SU-DHL-6 (cell line): ENCODE results near the gene ZP1.

Experiments
- H2AFZ ChIP-seq: fragments of 200-600 bp; sonication (generic); 2 replicates; pipeline ENCODE4 v1.6.1; 2014; ENCODE audit warnings: low read depth, mild to moderate bottlenecking, moderate library complexity, mixed read lengths, antibody characterized with exemption, low read length; ENCODE audit not compliant: severe bottlenecking
- H3F3A ChIP-seq: fragments of 200-600 bp; shearing (Covaris generic); 2 replicates; pipeline ENCODE4 v1.6.0; 2016; ENCODE audit warnings: antibody characterized with exemption, mild to moderate bottlenecking; ENCODE audit not compliant: insufficient read depth
- H3K27ac ChIP-seq: fragments of 200-600 bp; sonication (generic); 2 replicates; pipeline ENCODE4 v1.5.1; 2016; ENCODE audit warnings: low read depth, mild to moderate bottlenecking, low read length, moderate library complexity, mixed read lengths
- H3K27me3 ChIP-seq: fragments of 200-600 bp; sonication (generic), shearing (Covaris generic); 2 replicates; pipeline ENCODE4 v1.6.0; 2014; ENCODE audit warnings: mild to moderate bottlenecking, low read length
- H3K36me3 ChIP-seq: fragments of 200-600 bp; sonication (generic); 2 replicates; pipeline ENCODE4 v1.6.1; 2014; ENCODE audit warnings: mild to moderate bottlenecking, low read length, mixed read lengths
- H3K4me2 ChIP-seq: fragments of 300-600, 200-600 bp; shearing (Covaris generic), sonication (generic); 2 replicates; pipeline ENCODE4 v1.6.0; 2014; ENCODE audit warnings: low read length, low read depth, mild to moderate bottlenecking; ENCODE audit not compliant: poor library complexity, severe bottlenecking
- H3K4me3 ChIP-seq: fragments of 200-600 bp; sonication (generic); 2 replicates; pipeline ENCODE4 v1.5.1; 2014; ENCODE audit warnings: antibody characterized with exemption, low read length, mild to moderate bottlenecking, mixed read lengths; ENCODE audit not compliant: insufficient read depth, poor library complexity, severe bottlenecking
- H3K79me2 ChIP-seq: fragments of 200-600 bp; sonication (generic); 2 replicates; pipeline ENCODE4 v1.6.1; 2014; ENCODE audit warnings: mild to moderate bottlenecking, low read length, moderate library complexity; ENCODE audit not compliant: insufficient read depth
- H3K9ac ChIP-seq: fragments of 200-600 bp; sonication (generic); 2 replicates; pipeline ENCODE4 v1.7.0; 2014; ENCODE audit warnings: mild to moderate bottlenecking, low read length
- H3K9me2 ChIP-seq: fragments of 200-600 bp; sonication (generic); replicated peaks from 2 replicates; pipeline ENCODE4 v1.6.1; 2014; ENCODE audit warnings: low read length; ENCODE audit not compliant: insufficient read depth
- H3K9me3 ChIP-seq: fragments of 200-600 bp; sonication (generic); 2 replicates; pipeline ENCODE4 v1.6.1; 2014; ENCODE audit warnings: low read length, mixed read lengths; ENCODE audit not compliant: insufficient read depth
- H4K20me1 ChIP-seq: fragments of 200-600 bp; sonication (generic); 2 replicates; pipeline ENCODE4 v1.6.1; 2014; ENCODE audit warnings: low read depth, mild to moderate bottlenecking, antibody characterized with exemption, low read length, moderate library complexity, mixed read lengths
- EZH2phosphoT487 ChIP-seq: fragments of 200-600 bp; sonication (generic), shearing (Covaris generic); conservative IDR thresholded peaks from 2 replicates; pipeline ENCODE4 v1.6.1; 2018; ENCODE audit warnings: mild to moderate bottlenecking, antibody characterized with exemption, low read length, moderate library complexity, mixed read lengths
- TF ChIP-seq, protein P1 (sequence below): fragments of 200-600 bp; sonication (generic); IDR thresholded peaks from one replicate; pipeline ENCODE4 v1.5.1; 2017; ENCODE audit warnings: antibody characterized with exemption, mild to moderate bottlenecking, low read length, moderate library complexity; ENCODE audit not compliant: insufficient read depth, poor library complexity, severe bottlenecking

Gene ZP1

DNA sequence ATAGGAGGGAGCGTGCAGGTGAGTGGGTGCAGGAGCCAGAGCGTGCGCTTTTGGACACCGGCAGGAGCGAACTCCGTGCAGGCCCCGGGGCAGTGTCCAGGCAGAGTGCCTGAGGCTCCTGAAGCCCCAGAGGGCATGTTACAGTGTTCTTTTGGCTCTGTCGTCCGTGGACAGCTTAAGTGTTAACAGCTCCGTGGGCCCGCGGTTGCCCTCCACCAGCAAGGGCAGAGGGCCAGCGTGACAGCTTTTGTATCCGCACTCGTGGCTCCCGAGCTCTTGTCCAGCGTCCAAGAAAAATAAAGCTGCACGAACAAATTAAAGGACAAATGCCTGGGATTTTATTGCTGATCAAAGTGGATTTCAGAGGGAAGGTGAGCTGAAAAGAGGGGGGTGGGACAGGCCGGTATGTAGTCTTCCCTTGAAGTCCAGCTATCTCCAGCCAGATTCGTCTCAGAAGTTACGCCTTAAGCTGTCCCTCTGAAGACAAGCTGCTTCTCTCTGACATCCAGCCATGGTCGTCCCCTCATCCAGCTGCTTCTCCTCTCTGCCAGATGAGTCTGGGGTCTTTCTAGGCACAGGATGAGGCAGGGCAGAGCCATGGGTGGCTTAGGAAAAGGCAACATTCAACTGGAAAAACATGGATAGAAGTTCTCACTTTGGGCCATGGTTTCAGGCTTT lies 45.6 kb downstream of the ZP1 start:
- Histone ChIP-seq H3K27ac (peak overlapping the region; percentile 69), H3K9me2 (no peaks in the 10 kb centered on the region)

DNA sequence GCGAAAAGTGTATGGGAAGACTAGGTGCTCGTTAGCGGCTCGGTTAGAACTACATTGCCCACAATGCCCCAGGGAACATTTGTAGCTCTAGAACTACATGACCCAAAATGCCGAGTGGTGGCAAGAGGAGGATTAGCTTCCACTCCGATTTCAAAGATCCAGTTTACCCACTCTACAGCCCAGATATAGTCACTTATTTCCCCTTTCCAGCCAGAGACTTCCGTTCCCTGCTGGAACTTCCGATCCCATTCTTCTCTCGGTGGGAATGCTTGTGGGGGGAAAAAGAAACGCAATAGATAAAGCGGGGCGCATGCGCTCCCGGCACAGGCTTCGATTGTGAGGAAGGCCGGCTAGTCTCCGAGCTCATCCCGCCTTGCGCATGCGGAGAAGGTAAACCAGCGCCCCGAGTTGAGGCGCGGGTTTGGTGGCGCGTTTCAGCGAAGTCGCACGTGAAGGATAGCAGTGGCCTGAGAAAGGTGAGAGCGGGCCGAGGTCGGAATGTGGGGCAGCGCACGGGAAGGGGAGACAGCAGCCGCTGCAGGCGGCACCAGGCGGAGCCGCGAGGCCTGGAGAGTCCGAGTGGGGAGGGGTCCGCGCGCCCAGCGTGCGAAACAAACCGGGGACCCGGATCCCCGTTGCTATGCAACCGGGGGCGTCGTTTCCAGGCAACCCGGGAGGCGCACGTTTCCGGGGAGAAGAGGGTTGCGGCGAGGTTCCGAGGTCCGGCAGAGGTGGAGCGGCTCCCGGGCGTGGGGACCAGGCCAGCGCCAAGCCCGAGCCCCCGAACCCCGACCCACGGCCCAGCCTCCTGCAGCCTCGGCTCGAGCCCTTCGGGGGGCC lies 46.7 kb downstream of the ZP1 start, which contains the start of gene TMEM109:
TMEM109 (plus strand) TSS at position 366 of the 840 bp plus-strand sequence. CDS start 5,536 bp downstream, outside the sequence.
- Histone ChIP-seq H3F3A (peaks cover 10% of the 10 kb centered on the region), H4K20me1 (no peaks in the 10 kb centered on the region), H3K9me3 (no peaks in the 10 kb centered on the region), H3K9ac (peak within 1 kb of the TSS; percentile 73), H3K36me3 (no peaks in the 10 kb centered on the region), H3K4me2 (peak within 1 kb of the TSS; percentile 93), H3K4me3 (peak within 1 kb of the TSS; percentile 60), H3K27me3 (no peaks in the 10 kb centered on the region), H3K27ac (peak within 1 kb of the TSS; percentile 69), H3K79me2 (peaks cover 35% of the 10 kb centered on the region), H3K9me2 (no peaks in the 10 kb centered on the region), H2AFZ (peak within 1 kb of the TSS; percentile 96)
- TF ChIP-seq, protein P1, sequence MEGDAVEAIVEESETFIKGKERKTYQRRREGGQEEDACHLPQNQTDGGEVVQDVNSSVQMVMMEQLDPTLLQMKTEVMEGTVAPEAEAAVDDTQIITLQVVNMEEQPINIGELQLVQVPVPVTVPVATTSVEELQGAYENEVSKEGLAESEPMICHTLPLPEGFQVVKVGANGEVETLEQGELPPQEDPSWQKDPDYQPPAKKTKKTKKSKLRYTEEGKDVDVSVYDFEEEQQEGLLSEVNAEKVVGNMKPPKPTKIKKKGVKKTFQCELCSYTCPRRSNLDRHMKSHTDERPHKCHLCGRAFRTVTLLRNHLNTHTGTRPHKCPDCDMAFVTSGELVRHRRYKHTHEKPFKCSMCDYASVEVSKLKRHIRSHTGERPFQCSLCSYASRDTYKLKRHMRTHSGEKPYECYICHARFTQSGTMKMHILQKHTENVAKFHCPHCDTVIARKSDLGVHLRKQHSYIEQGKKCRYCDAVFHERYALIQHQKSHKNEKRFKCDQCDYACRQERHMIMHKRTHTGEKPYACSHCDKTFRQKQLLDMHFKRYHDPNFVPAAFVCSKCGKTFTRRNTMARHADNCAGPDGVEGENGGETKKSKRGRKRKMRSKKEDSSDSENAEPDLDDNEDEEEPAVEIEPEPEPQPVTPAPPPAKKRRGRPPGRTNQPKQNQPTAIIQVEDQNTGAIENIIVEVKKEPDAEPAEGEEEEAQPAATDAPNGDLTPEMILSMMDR = no peak

More for the DNA sequence above, 45.6 kb downstream of the ZP1 start:
- Histone ChIP-seq H3F3A (peaks cover 10% of the 10 kb centered on the region), H3K36me3 (no peaks in the 10 kb centered on the region), H4K20me1 (no peaks in the 10 kb centered on the region), H3K9me3 (no peaks in the 10 kb centered on the region), H3K9ac (peak overlapping the region; percentile 73), H3K4me2 (peak overlapping the region; percentile 93), H3K4me3 (peak overlapping the region; percentile 60), H2AFZ (peak overlapping the region; percentile 96), H3K79me2 (peaks cover 24% of the 10 kb centered on the region), H3K27me3 (no peaks in the 10 kb centered on the region)
- no peak for TF ChIP-seq EZH2phosphoT487
- TF ChIP-seq, protein P1 = no peak

DNA sequence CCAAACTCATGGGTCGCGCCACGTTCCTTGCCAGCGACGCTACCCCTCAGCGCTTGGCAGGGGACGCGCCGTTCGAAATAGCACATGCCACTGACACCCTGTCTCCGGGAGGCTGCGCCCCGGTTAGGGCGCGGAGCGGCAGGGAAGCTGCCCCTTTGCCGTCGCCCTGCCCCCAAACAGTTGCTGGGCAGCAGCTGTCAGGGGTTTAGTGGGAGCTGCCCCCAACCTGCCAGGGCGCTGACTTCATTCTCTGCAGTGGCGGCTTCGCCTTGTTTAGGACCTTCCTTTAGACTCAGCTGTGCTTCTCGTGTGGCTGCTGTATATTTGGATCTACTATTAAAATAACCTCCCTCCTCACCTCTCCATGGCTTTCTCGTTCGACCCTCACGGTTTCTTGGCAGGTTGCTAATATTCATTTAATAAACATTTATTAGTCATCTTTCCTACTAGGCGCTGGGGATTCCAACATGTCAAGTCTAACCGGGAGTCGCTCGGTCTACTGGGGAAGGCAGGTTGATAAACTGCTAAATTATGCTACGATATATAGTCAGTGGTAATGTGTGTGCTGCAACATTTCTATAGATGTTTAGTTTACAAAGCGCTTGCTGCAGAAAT lies 47.4 kb downstream of the ZP1 start:
- Histone ChIP-seq H3K36me3 (no peaks in the 10 kb centered on the region), H3K4me2 (peak overlapping the region; percentile 93), H3K9me2 (no peaks in the 10 kb centered on the region), H3F3A (peaks cover 10% of the 10 kb centered on the region), H4K20me1 (no peaks in the 10 kb centered on the region), H2AFZ (peak overlapping the region; percentile 96), H3K9ac (peak overlapping the region; percentile 73), H3K27ac (peak overlapping the region; percentile 69), H3K79me2 (peaks cover 36% of the 10 kb centered on the region), H3K9me3 (no peaks in the 10 kb centered on the region), H3K27me3 (no peaks in the 10 kb centered on the region), H3K4me3 (peak overlapping the region; percentile 60)
- TF ChIP-seq, protein P1 = no peak
- no peak for TF ChIP-seq EZH2phosphoT487
